Measurements from ENCODE around the gene SLC25A43. TPM values are rescaled to one million over a fixed set of nuclear protein-coding genes. Genes with fewer than 3 reads are reported as not detected.
A peak's percentile ranks its signal among the peaks of the same experiment; 100 is the strongest.

SLC25A43 gene
- total and polyA plus RNA-seq, 9 of the 15 experiments (the other 6 are each of a cell fraction or from before 2014, with no cell fraction given), result 1.3 to 8.4 (median 4.0) TPM

DNA sequence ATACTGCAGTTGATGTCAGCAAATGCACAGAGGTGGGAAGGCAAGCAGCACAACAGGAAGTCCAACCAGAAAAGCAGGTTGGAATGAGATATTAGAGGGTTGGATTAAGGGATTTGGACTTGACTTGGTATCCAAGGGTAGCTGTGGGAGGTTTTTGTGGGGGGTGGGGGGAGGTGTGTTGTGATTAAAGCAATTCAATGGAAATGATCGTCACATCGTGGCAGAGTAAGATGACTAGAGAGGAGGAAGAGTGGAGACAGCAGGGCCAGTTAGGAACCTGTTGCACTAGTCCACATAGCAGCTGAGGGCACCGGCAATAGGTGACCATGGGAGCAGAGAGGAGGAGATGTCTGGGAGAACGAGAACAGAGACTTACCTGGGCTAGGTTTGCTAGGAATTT is 2.4 kb downstream of the SLC25A43 start (continued):
- TF ChIP-seq RBM39 (optimal IDR thresholded peaks at IDR 0.05; ENCODE audit: low read depth, low read length) (no peak), BMI1 (IDR thresholded peaks at IDR 0.05; ENCODE audit: low read length) (no peak), OTX1 (CRISPR knock-in tag; IDR thresholded peaks at IDR 0.05) (no peak), SP2 (IDR thresholded peaks at IDR 0.05; ENCODE audit: extremely low read depth, low read depth, low read length, poor library complexity, severe bottlenecking) (no peak), SIN3B (IDR thresholded peaks at IDR 0.05; ENCODE audit: low read depth) (no peak), CBFB (CRISPR knock-in tag; IDR thresholded peaks at IDR 0.05) (no peak), TARDBP (IDR thresholded peaks at IDR 0.05) (no peak)

DNA sequence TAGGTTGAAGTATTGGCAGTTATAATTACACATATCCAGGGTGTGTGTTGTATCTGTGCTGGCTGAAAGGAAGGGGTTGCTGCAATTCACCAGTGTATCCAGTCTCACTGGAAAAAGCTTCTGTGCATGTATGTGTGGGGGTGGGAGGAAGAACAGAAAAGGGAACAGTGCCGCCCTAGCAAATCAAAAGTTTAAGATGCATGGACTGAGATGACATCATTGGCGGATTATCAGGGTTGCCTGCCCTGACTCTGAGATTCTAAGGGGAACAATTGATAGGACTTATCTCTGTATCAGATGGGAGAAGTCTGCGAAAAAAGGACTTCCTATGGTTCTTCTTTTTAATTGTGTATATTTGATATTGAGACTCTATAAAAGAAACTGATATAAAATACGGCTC is 3.5 kb downstream of the SLC25A43 start:
- intact Hi-C loops (cut with micrococcal nuclease) (no loop called here), in situ Hi-C loops (cut with MboI) (no loop called here)
- Histone ChIP-seq H4K20me1 (replicated peaks; ENCODE audit: control insufficient read depth, insufficient read depth, low read length) (no peaks in the 10 kb centered on the region), H3K4me2 (ENCODE audit: insufficient read depth, low read length) (no peak overlapping the region), H3K9ac (ENCODE audit: insufficient read depth in 1 of 2, low read depth in 2 of 2, low read length in 2 of 2) (no peak overlapping the region), H3K4me1 (replicated peaks in 1 of 2; ENCODE audit: control insufficient read depth in 2 of 2, insufficient read depth in 2 of 2, low read length in 2 of 2) (peaks cover 17 to 25% of the 10 kb centered on the region in 2 experiments; a peak in 4 of 5 replicates), H3K36me3 (ENCODE audit: control insufficient read depth, insufficient read depth, low read length) (no peaks in the 10 kb centered on the region; the same call in 2 of the 3 replicates), H3K4me3 (no peak overlapping the region), H3K9me3 (replicated peaks; ENCODE audit: control insufficient read depth, insufficient read depth, low read depth, low read length) (no peaks in the 10 kb centered on the region), H3K27me3 (ENCODE audit: control insufficient read depth in 2 of 2, insufficient read depth in 2 of 2, low read length in 2 of 2) (no peaks in the 10 kb centered on the region), H3K79me2 (ENCODE audit: control insufficient read depth, insufficient read depth, low read length) (0 out of 3 replicates have a peak, but pooled peaks cover 3% of the 10 kb centered on the region), H3K9me1 (ENCODE audit: control insufficient read depth, insufficient read depth, low read length) (no peaks in the 10 kb centered on the region), H2AFZ (ENCODE audit: low read depth, low read length) (no peak overlapping the region), H3K27ac (ENCODE audit: extremely low read depth, low read depth, low read length) (no peak overlapping the region)
- ATAC-seq (no peak), DNase-seq (ENCODE audit: extremely low read depth in 1 of 4, low spot score in 3 of 4) (peak in 1 of 4 experiments; percentile 28), FAIRE-seq (no peak)
- WGBS (ENCODE audit: insufficient coverage, low coverage, missing lambda C conversion rate), result 28% methylated on average over 4 of the region's 4 CpGs
- ChIA-PET POLR2A (no interaction called here), CTCF (ENCODE audit: low intra/inter-chr PET ratio) (no interaction called here)
- BruUV-seq (replicated peaks), result no TSS peak
- TF ChIP-seq EZH2 (IDR thresholded peaks at IDR 0.05; ENCODE audit: borderline replicate concordance, low read depth, low read length) (no peak), SMARCE1 (IDR thresholded peaks at IDR 0.05) (peak; percentile 32; the same call in 1 of the 2 replicates), KLF6 (CRISPR knock-in tag; IDR thresholded peaks at IDR 0.05; ENCODE audit: borderline replicate concordance) (no peak), ATF1 (CRISPR knock-in tag; IDR thresholded peaks at IDR 0.05) (no peak), ATF1 (tag; IDR thresholded peaks at IDR 0.05) (peak; percentile 23; the same call in 1 of the 2 replicates), SPI1 (IDR thresholded peaks at IDR 0.05; ENCODE audit: borderline replicate concordance, low read depth, low read length) (peak; percentile 24; the same call in 1 of the 2 replicates), ATF7 (IDR thresholded peaks at IDR 0.05) (peak; percentile 88), CBX2 (IDR thresholded peaks at IDR 0.05; ENCODE audit: insufficient read depth, low read length, poor library complexity, severe bottlenecking) (no peak), SIN3B (IDR thresholded peaks at IDR 0.05; ENCODE audit: low read depth) (no peak), CREM (IDR thresholded peaks at IDR 0.05; ENCODE audit: low read depth) (0 out of 2 replicates have a peak, but pooled peaks have one; percentile 18), SOX6 (IDR thresholded peaks at IDR 0.05) (peak; percentile 32; the same call in 1 of the 2 replicates), KAT2B (IDR thresholded peaks at IDR 0.05; ENCODE audit: low read depth, low read length) (no peak)
- TF ChIP-seq, protein P1, sequence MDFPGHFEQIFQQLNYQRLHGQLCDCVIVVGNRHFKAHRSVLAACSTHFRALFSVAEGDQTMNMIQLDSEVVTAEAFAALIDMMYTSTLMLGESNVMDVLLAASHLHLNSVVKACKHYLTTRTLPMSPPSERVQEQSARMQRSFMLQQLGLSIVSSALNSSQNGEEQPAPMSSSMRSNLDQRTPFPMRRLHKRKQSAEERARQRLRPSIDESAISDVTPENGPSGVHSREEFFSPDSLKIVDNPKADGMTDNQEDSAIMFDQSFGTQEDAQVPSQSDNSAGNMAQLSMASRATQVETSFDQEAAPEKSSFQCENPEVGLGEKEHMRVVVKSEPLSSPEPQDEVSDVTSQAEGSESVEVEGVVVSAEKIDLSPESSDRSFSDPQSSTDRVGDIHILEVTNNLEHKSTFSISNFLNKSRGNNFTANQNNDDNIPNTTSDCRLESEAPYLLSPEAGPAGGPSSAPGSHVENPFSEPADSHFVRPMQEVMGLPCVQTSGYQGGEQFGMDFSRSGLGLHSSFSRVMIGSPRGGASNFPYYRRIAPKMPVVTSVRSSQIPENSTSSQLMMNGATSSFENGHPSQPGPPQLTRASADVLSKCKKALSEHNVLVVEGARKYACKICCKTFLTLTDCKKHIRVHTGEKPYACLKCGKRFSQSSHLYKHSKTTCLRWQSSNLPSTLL (IDR thresholded peaks at IDR 0.05), result no peak
- TF ChIP-seq, protein P2, sequence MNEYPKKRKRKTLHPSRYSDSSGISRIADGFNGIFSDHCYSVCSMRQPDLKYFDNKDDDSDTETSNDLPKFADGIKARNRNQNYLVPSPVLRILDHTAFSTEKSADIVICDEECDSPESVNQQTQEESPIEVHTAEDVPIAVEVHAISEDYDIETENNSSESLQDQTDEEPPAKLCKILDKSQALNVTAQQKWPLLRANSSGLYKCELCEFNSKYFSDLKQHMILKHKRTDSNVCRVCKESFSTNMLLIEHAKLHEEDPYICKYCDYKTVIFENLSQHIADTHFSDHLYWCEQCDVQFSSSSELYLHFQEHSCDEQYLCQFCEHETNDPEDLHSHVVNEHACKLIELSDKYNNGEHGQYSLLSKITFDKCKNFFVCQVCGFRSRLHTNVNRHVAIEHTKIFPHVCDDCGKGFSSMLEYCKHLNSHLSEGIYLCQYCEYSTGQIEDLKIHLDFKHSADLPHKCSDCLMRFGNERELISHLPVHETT (CRISPR knock-in tag; conservative IDR thresholded peaks at IDR 0.05 in 1 of 2, IDR thresholded peaks at IDR 0.05 in 1 of 2), result no peak
